Measurements from ENCODE around the gene ADAMTS6.
"Not testable (repeated sequence)": the region's sequence is repeated elsewhere in the genome, so short reads cannot be mapped to it uniquely, and the experiment has no call there.

Gene ADAMTS6

DNA sequence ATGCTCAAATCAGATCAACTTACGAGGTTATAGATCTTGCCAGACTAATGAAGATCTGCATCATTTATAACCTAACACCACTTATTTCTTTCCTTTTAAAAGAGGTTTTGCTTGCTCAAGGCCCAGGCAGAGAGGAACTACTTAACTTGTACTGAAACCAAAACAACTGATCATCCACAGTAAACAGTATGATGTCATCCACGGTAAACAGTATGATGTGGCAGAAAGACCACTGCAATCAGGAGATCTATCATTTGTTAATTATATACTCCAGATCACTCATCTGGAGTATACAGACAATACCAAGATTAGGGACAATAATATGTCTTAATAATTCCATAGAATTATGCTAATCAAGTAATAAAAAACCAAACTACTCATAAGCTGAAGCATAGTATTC is 116.8 kb downstream of the ADAMTS6 start:
- no peak for DNase-seq

DNA sequence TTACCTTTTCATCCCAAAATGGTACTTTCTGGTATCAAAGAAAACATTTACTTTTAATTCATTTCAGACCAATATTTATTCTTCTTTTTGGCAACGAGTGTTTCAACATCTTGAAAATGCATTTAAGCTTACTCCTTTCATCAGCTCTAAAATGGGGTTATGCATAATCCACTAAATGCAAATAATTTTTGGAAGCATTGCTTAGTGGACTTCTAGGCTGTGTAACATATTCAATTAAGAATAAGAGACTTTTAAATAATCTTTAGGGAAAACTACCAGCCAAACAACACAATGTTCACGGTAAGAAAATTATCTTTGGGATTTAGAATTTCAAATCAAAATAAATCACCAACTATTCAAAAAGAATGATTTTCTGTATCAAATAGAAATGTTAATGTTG is 118.2 kb downstream of the ADAMTS6 start:
- DNase-seq: no peak

DNA sequence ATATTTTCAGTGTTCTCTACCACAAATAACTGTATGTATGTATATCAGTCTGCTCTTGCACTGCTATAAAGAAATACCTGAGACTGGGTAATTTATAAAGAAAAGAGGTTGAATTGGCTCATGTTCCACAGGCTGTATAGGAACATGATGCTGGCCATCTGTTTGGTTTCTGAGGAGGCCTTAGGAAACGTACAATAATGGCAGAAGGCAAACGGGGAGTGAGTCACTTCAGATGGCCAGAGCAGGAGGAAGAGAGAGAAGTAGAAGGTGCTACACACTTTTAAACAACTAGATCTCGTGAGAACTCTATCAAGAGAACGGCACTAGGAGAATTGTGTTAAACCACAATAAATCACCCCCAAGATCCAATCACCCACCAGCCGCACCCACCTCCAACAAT is 121.7 kb downstream of the ADAMTS6 start:
- no peak for DNase-seq

DNA sequence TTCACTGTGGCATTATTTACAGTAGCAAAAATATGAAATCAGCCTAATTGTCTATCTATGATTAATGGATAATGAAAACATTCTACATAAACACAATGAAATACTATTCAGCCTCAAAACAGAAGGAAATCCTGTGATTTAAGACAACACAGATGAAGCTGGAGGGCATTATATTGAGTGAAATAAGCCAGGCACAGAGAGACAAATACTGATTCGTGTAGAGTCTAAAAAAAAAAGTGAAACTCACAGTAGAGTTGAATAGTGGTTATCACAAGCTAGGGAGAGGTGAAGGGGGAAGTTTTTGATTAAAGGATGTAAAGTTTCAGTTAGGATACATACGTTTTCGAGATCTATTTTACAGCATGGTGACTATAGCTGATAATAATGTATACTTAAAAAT is 122.2 kb downstream of the ADAMTS6 start:
- DNase-seq: no peak

DNA sequence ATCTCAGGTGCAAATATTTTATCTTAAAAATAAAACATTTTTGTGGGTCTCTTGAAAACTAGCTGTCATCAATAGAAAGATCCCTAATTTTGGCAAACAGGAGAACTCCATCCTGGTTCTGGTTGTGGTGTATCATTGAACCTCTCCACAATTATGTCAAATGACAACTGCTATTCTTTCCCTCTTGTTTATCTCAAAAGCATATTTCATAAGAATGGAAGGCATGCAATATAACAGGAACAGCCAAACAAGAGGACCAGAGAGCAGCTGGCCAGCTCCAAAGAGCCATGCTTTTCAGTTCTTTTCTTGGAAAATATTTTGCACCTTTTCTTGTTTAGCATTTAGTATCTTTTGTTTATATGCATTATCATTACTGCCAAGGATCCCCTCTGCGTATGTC is 125.4 kb downstream of the ADAMTS6 start:
- no peak for DNase-seq

DNA sequence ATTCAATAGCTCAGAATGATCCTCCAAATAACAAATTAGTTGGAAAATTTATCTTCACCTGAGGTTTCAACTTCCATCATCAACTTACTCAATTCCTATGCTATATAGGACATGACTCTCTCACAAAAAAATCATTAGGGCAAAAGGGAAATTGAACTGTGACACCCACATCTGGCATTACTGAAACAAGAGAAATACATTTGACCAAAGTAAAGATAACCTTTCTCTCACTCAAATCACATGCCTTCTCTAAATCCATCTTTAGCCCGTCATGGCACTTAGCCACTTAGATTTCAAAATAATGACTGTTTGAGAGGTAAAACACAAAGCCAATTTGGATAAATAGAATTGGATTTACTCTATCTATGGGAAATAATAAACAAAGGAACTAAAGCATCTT is 126.4 kb downstream of the ADAMTS6 start:
- no peak for DNase-seq

DNA sequence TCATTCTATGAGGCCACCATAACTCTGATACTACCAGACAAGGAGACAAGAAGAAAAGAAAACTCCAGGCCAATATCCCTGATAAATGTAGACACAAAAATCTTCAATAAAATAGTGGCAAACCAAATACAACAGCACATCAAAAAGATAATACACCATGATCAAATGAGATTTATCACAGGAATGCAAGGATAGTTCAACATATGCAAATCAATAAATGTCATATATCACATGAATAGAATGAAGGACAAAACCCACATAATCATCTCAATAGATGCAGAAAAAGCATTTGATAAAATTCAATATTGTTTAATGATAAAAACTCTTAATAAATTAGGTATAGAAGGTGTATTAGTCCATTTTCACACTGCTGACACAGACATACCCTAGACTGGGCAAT is 139.9 kb downstream of the ADAMTS6 start:
- DNase-seq: no peak

DNA sequence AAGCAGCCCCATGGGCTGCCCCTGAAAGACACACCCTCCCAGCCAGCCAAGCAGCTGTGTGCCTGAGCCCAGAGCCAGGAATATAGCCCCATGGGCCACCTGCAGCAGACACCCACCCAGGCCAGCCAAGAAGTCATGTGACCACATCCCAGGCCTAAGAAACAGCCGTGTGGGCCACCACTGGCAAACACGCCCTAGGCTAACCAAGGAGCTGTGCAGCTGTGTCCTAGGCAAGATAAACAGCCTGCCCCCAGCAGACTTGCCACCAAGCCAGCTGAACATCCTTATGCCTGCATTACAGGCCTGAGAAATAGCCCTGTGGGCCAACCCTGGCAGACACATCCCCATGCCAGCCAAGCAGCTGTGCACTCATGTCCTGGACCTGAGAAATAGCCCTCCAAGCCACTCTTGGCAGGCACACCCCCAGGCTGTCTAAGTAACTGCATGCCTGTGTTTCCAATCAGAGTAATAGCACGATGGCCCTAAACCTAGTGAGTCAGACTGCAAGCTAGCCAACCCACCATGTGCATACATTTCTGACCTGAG is 143.0 kb downstream of the ADAMTS6 start:
- peak; percentile 3 for DNase-seq

DNA sequence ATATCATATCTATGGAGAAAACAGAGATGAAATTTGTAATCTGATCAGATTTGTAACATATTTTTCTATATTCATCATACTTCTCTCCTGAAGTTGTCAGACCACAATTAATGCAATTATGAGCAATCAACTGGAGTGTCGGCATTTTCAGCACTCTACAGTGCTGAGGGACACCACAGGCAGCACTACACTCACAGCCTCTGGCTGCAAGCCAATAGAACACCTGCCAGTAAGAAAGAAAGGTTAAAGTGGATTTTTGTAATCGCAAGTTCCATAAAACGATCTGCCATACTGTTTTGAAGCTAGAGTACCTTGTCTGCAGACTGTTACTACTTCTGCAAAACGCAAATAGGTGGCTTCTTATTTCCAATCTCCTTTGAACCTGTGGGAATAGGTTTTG is 147.6 kb downstream of the ADAMTS6 start:
- peak; percentile 89 for DNase-seq

DNA sequence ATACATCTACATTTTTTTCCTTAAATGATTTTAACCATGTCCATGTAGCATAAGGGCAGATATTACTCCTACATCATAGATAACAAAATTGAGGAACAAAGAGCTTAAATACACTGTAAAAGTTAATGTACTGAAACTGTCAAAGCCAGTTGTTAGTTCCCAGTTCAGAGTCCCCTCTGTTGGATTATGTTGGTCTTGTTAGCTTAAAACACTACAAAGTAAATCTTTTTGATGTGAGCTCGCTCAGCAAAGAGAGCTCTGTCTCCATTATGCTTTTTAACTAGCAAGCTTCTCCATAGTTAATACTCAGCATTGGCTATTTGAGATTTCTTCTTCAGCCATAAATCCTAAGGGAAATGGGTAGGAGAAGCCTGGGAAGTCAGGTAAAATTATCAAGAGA is 149.1 kb downstream of the ADAMTS6 start:
- no peak for DNase-seq

DNA sequence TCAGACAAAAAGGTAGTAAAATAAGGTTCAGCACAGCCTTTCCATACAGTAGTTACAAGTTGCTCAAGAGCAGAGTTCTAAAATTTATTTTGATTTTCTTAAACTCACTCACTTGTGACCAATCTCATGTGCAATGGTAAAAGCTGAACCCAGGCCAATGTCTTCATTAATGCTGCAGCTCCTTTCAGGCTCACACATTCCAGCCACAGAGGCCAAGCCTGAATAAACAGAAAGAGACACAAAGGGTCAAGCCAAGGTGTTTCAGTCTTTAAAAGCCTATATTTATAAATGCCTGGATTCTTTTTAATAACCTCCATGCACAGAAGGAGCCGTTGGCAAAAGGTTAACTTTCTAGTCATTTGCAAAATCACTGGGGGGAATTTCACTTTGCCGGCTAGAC is 152.5 kb downstream of the ADAMTS6 start:
- DNase-seq: no peak

DNA sequence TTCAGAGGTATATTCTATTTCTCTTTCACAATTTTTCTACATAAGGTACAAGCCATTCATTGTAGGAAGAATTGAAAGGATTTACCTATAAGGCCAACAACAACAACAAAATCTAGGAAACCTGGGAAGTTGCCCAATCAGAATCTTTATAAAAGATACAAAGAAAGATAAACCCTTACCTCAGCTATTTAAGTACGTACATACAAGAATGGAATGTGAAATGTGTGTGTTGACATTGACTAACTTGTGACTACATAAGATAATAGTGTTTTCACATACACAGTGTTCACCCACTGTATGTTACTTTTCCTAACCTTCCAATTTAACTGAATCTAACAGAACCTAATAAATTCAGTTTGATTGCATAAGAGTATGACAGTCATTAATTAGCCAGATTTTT is 154.1 kb downstream of the ADAMTS6 start:
- no peak for DNase-seq

DNA sequence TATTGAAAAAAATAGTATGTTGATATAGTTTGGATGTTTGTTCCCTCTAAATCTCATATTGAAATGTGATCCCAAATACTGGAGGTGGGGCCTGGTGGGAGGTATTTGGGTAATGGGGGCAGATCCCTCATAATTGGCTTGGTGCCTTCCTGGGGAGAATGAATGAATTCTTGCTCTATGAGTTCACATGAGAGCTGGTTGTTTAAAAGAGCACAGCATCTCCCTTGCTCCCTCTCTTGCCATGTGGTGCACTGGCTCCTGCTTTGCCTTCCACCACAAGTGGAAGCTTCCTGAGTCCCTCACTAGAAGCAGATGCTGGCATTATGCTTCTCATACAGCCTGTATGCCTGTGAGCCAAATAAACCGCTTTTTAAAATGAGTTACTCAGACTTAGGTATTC is 154.8 kb downstream of the ADAMTS6 start:
- DNase-seq: no peak

DNA sequence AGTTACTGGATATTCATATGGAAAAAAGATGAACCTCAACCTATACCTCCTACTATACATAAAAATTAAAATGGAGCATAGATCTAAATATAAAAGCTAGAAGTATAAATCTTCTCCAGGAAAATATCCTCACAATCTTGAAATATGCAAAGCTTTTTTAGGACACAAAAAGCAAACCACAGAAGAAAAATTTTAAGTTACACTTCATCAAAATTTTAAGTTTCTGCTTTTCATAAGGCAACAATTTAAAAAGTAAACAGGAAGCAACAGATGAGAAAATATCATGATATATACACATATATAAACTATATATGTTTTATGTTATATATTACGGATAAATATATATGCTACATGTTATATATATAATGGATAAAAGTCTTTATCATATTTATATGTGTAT is 157.5 kb downstream of the ADAMTS6 start:
- DNase-seq: no peak

DNA sequence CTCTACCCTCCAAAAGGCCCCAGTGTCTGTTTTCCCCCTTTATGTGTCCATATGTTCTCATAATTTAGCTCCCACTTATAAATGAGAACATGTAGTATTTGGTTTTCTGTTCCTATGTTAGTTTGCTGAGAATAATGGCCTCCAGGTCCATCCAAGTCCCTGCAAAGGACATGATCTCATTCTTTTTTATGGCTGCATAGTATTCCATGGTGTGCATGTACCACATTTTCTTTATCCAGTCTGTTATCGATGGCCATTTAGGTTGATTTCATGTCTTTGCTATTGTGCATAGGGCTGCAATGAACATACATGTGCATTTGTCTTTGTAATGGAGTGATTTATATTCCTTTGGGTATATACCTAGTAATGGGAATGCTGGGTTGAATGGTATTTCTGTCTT is 161.0 kb downstream of the ADAMTS6 start:
- not testable (repeated sequence) for DNase-seq

DNA sequence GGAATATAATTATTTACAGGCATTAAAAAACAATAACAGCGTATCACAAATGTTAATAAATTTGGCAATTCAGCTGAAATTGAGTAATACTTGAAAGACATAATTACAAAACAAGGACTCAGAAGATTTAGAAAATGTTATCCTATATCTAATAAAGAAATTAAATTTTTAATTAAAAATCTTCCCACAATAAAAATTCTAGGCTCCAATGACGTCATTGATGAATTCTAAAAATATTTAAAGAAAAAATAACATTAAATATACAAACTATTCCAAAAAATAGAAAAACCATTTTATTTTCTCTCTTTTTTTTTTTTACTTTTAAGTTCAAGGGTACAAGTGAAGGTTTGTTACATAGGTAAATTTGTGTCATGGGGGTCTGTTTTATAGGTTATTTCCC is 161.5 kb downstream of the ADAMTS6 start:
- no peak for DNase-seq

DNA sequence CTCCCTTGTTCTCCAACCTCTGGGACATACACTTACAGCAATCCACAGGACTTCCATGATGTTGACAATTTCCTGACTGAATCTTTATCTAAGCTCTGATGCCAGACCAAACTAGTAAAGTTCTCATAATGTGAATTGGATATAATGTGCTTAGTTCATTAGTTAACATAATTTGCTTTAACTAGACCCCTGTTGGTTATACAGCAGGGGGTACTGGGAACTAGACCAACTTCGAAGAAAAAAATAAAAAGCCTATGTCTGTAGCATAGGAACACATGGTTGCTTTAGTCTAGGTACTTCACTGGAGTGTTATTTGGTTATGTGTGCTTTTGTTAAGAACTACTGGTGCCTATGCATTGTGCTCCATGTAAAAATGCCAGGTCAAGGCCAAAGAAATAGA is 173.8 kb downstream of the ADAMTS6 start:
- DNase-seq: no peak

DNA sequence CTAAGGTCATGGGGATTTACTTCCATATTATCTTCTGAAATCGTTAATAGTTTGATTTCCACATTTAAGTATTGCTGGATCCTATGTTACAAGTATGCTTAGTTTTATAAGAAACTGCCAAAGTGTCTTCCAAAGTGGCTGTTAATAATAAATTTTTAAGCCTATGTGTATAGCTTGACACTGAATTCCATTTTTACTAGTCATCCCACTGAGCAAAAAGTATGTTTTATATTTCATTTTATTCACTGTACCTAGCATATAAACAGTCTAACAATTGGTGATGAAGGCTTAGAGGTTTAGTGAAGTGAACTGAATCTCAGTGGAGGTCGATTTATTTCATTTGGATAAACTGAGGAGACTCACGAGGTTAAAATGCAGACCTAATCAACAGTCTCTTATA is 174.6 kb downstream of the ADAMTS6 start:
- no peak for DNase-seq

DNA sequence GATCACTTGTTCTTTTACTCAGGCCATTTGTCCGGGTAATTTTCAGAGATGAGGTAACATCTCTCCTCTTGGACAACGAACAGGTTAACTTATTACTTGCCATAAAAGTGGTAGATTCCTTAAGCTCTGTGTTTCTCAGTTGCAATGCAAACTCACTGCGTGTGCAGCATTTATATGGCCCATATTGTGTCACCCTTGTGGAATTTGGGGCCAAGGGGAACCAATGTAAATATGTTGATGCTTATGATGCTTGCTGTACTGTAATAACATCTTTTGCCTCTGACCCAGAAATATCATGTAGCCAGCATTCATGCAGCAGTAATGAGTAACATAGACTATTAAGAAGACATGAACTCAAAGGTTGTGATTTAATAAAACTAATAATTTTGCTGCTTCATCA is 175.8 kb downstream of the ADAMTS6 start:
- no peak for DNase-seq

DNA sequence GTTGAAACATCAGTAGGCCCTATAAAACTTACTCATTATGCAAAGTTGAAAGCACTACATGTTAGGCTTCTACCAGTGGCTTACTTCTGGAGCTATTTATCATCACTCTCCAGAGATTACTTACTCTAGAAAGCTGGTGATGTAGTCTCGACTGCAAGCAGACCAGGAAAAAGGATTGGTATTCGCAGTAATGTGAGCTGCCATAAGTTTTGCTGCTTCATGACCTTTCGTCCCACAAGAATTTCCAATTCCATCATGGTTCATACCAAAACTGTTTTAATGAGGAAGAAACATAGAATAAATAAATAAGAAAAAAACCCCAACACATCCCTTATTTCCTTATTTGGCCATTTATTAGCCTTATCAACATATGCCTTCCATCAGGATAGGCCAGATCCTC is 181.9 kb downstream of the ADAMTS6 start:
- DNase-seq: no peak

DNA sequence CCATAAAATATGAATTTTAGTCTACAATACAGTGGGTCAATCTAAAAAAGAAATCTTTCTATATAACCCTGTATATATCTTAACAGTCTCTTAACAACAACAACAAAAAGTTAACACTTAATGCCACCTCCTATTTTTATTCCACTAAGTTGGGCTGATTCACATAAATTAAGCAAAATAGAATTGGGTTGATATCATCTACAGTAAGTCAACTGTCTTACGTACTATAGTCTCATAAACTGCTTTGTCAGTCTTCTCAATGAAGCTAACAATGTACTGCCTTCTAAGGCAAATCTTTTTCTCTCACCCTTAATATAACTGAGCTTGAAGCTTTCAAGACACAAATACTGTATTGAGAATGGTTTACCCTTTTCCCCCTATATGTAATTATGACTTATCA is 185.7 kb downstream of the ADAMTS6 start:
- DNase-seq: no peak

DNA sequence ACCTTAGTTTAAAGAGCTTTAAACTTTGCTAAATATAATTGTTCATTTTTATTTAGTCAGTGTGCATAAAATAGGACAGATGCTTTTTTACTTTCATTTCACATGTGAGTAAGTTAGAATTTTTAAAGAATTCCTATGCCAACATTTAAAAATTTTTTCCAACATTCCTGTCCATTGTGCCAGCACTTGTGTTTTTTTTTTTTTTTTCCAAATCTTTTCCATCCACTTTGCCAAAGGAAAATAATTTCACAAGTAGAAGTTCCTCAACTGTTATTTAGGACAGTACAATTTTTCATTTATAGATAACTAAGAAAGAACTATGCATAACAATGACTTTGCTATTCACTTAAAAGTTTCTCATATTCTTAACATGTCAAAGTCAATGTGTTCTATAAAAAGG is 189.5 kb downstream of the ADAMTS6 start:
- no peak for DNase-seq

DNA sequence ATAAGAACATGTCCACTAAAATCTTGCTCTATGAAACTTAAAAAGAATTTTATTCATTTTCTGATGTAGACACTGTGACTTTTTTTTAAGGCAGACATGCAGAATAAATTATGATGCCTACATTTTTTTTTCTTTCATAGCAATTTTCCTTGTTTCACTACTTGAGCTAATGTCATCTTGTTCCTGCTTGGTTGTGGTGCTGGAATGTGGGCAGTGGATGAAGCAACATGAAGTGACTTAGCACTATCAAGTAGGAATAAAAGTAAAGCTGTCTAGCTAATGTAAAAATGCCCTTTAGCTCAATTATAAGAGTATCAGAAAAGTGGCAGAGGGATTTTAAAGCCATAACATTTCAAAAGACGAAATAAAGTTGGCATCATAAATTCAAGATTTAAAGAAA is 191.0 kb downstream of the ADAMTS6 start:
- DNase-seq: no peak

DNA sequence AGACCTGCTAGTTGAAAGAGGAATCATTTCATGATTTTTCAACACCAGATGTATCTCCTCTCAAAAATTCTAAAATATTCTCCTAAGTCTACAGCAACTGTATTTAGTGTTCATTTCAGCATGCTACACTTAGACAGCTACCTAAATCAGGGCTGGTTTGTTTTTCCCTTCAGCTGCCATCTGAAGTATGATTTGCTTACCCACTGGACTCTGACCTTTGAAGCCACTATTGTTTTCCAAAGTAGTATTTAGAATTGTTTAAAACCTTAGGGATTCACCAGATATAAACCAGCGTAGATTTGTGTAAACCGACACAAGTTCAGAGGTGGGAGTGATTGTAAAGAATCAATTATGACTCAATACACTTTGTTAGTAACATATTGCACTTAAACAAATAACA is 193.1 kb downstream of the ADAMTS6 start:
- DNase-seq: no peak

DNA sequence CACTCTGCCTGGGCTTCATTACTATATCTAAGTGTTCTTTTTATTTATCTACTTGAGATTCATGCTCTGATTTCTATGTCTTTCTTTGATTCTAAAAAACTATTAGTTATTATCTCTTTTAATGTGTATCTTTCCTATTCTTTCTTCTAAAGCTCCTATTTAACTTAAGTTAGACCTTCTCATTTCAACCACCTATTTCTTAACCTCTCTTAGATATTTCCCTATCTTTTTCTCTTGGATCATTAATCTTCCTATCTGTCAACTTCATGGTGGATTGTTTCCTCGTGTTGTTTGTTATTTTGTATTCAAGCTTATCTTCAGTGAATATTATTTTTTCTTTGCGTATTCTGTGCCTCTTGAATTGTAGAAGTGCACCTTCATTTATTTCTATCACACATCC is 202.1 kb downstream of the ADAMTS6 start:
- no peak for DNase-seq

All from RPMI8226 (cell line).